HCT116 (cell line): ENCODE measurements around the gene MAMSTR. TPM values are rescaled to one million over a fixed set of nuclear protein-coding genes. Genes with fewer than 3 reads are reported as not detected.

Experiments used
- ATAC-seq: fragments of 200-7000 bp; cut with Tn5 transposase; 2 replicates; pipeline ENCODE4 v1.9.1; 2020; ENCODE audit warnings: mild to moderate bottlenecking, moderate library complexity
- BruUV-seq: library from RNA; stranded (reverse); fragments of 400-500 nt; replicated peaks from 2 replicates; lab custom pipeline; 2021; lab: Mats Ljungman, UMichigan
- CTCF ChIA-PET: fragments of 300-600 bp; sonication (Branson Sonifier 250); formaldehyde crosslinking; loops from one replicate; lab custom pipeline; 2021; ENCODE audit warnings: antibody characterized with exemption; lab: Charles Lee
- POLR2A ChIA-PET: fragments of 300-600, 350-600 bp; sonication (Branson Sonifier 250); formaldehyde crosslinking; loops from one replicate; lab custom pipeline; 2021; ENCODE audit warnings: antibody characterized with exemption; lab: Charles Lee
- RAD21 ChIA-PET, 2 experiments: fragments of 300-600 bp; sonication (Branson Sonifier 250); formaldehyde crosslinking; loops; one replicate each; lab custom pipeline; 2023; ENCODE audit warnings: low total read pairs in 2 of 2; ENCODE audit not compliant: uncharacterized antibody in 2 of 2, unreplicated experiment in 2 of 2, low non-redundant PET in 1 of 2; lab: Charles Lee
- DNase-seq: peaks from one replicate; pipeline ENCODE4 v3.0.0-alpha.2; 2010; ENCODE audit warnings: low read depth, low spot score
- H2AFZ ChIP-seq: fragments of 200-600 bp; shearing (Covaris generic), sonication (generic); 2 replicates; pipeline ENCODE4 v1.6.1; 2017; ENCODE audit warnings: low read depth, mixed run types, mixed read lengths, antibody characterized with exemption, low read length; ENCODE audit not compliant: poor library complexity, severe bottlenecking
- H3K27ac ChIP-seq: 2 replicates; pipeline ENCODE4 v1.5.1; 2012; ENCODE audit warnings: low read depth, low read length
- H3K27me3 ChIP-seq: fragments of 200-600 bp; sonication (generic); 2 replicates; pipeline ENCODE4 v1.6.1; 2016; ENCODE audit warnings: mixed run types, low read length, mixed read lengths; ENCODE audit not compliant: insufficient read depth
- H3K36me3 ChIP-seq, 2 experiments: fragments of 200-500 bp in 1 of 2; fragments of 200-600 bp in 1 of 2; sonication (Bioruptor generic) in 1 of 2; sonication (generic) in 1 of 2; 2 replicates each; pipeline versions ENCODE4 v1.5.1 to v1.6.1; 2014 to 2016; ENCODE audit warnings: low read length in 2 of 2, inconsistent platforms in 1 of 2, mixed read lengths in 1 of 2, mixed run types in 1 of 2; ENCODE audit not compliant: insufficient read depth in 2 of 2, control insufficient read depth in 1 of 2
- H3K4me1 ChIP-seq, 2 experiments: fragments of 200-600 bp in 1 of 2; sonication (generic) in 1 of 2; 2 replicates each; pipeline versions ENCODE4 v1.5.1 to v1.6.1; 2012 to 2017; ENCODE audit warnings: low read length in 2 of 2, inconsistent platforms in 1 of 2, mild to moderate bottlenecking in 1 of 2, mixed read lengths in 1 of 2, mixed run types in 1 of 2, moderate library complexity in 1 of 2; ENCODE audit not compliant: insufficient read depth in 2 of 2, control insufficient read depth in 1 of 2
- H3K4me2 ChIP-seq: fragments of 200-600 bp; sonication (generic); 2 replicates; pipeline ENCODE4 v1.6.1; 2017; ENCODE audit warnings: mixed run types, low read length, mixed read lengths
- H3K4me3 ChIP-seq, 2 experiments: fragments of 200-600 bp in 1 of 2; sonication (generic) in 1 of 2; replicated peaks in 1 of 2; 2 replicates each; pipeline ENCODE4 v1.5.1; 2011 to 2016; ENCODE audit warnings: low read length in 2 of 2, control low read depth in 1 of 2, low read depth in 1 of 2, mild to moderate bottlenecking in 1 of 2, mixed read lengths in 1 of 2, mixed run types in 1 of 2
- H3K79me2 ChIP-seq: fragments of 200-600 bp; sonication (generic); 2 replicates; pipeline ENCODE4 v1.6.1; 2017; ENCODE audit warnings: mild to moderate bottlenecking, mixed run types, low read length, moderate library complexity, mixed read lengths; ENCODE audit not compliant: insufficient read depth
- H3K9ac ChIP-seq: fragments of 200-600 bp; sonication (generic); 2 replicates; pipeline ENCODE4 v1.6.1; 2016; ENCODE audit warnings: low read length, mixed read lengths
- H3K9me2 ChIP-seq: fragments of 200-600 bp; sonication (generic), shearing (Covaris generic); 2 replicates; pipeline ENCODE4 v1.6.1; 2017; ENCODE audit warnings: mixed run types, mild to moderate bottlenecking, moderate library complexity; ENCODE audit not compliant: insufficient read depth
- H3K9me3 ChIP-seq, 2 experiments: fragments of 200-500 bp in 1 of 2; fragments of 200-600 bp in 1 of 2; sonication (Bioruptor generic) in 1 of 2; sonication (generic) in 1 of 2; 2 replicates each; pipeline ENCODE4 v1.6.1; 2014 to 2017; ENCODE audit warnings: low read length in 2 of 2, mixed read lengths in 2 of 2, inconsistent platforms in 1 of 2, low read depth in 1 of 2, mild to moderate bottlenecking in 1 of 2, mixed run types in 1 of 2, moderate library complexity in 1 of 2; ENCODE audit not compliant: control insufficient read depth in 1 of 2, insufficient read depth in 1 of 2
- H4K20me1 ChIP-seq: fragments of 200-600 bp; sonication (generic), shearing (Covaris generic); 2 replicates; pipeline ENCODE4 v1.6.1; 2017; ENCODE audit warnings: mixed run types, mild to moderate bottlenecking, moderate library complexity; ENCODE audit not compliant: insufficient read depth
- ATF3 ChIP-seq: IDR thresholded peaks from 2 replicates; pipeline ENCODE4 v1.6.1; 2012
- CBX3 ChIP-seq: IDR thresholded peaks from 2 replicates; pipeline ENCODE4 v1.6.1; 2012; ENCODE audit warnings: low read depth
- CEBPB ChIP-seq: IDR thresholded peaks from 2 replicates; pipeline ENCODE4 v1.6.1; 2012; ENCODE audit warnings: low read depth
- CTCF ChIP-seq, 3 experiments: fragments of 200-600 bp in 1 of 3; sonication (generic) in 1 of 3; IDR thresholded peaks in 2 of 3; conservative IDR thresholded peaks in 1 of 3; 2 replicates each; pipeline ENCODE4 v1.5.1; 2012 to 2017; ENCODE audit warnings: low read depth in 2 of 3, low read length in 2 of 3, antibody characterized with exemption in 1 of 3, borderline replicate concordance in 1 of 3, control low read depth in 1 of 3, mild to moderate bottlenecking in 1 of 3, mixed read lengths in 1 of 3, mixed run types in 1 of 3, moderate library complexity in 1 of 3; ENCODE audit not compliant: insufficient read depth in 1 of 3
- EGR1 ChIP-seq: IDR thresholded peaks from 2 replicates; pipeline ENCODE4 v1.6.1; 2012; ENCODE audit warnings: low read depth
- ELF1 ChIP-seq: IDR thresholded peaks from 2 replicates; pipeline ENCODE4 v1.6.1; 2012; ENCODE audit warnings: low read depth, borderline replicate concordance
- EZH2 ChIP-seq: fragments of 200-600 bp; sonication (generic); IDR thresholded peaks from 2 replicates; pipeline ENCODE4 v1.6.1; 2017; ENCODE audit warnings: antibody characterized with exemption, mixed run types
- FOSL1 ChIP-seq: IDR thresholded peaks from 2 replicates; pipeline ENCODE4 v1.6.1; 2012; ENCODE audit warnings: low read depth
- MAX ChIP-seq: IDR thresholded peaks from 2 replicates; pipeline ENCODE4 v1.6.1; 2012
- POLR2AphosphoS5 ChIP-seq: IDR thresholded peaks from 2 replicates; pipeline ENCODE4 v1.6.1; 2011; ENCODE audit warnings: mild to moderate bottlenecking, low read depth, low read length, moderate library complexity
- RAD21 ChIP-seq: IDR thresholded peaks from 2 replicates; pipeline ENCODE4 v1.6.1; 2012; ENCODE audit warnings: low read depth, mild to moderate bottlenecking
- SIN3A ChIP-seq: IDR thresholded peaks from 2 replicates; pipeline ENCODE4 v1.6.1; 2012; ENCODE audit warnings: low read depth
- SP1 ChIP-seq: IDR thresholded peaks from 2 replicates; pipeline ENCODE4 v1.6.1; 2012; ENCODE audit warnings: low read depth
- YY1 ChIP-seq: IDR thresholded peaks from 2 replicates; pipeline ENCODE4 v1.6.1; 2011; ENCODE audit warnings: low read length, low read depth, moderate library complexity, mild to moderate bottlenecking; ENCODE audit not compliant: insufficient replicate concordance; ENCODE audit errors: extremely low read depth
- ZFX ChIP-seq: fragments of 450-650 bp; IDR thresholded peaks from 2 replicates; pipeline ENCODE4 v1.6.1; 2017
- ZNF274 ChIP-seq: fragments of 200-500 bp; sonication (Bioruptor generic); IDR thresholded peaks from 2 replicates; pipeline ENCODE4 v1.6.1; 2014; ENCODE audit warnings: mild to moderate bottlenecking, low read depth, low read length, inconsistent platforms
- intact Hi-C: fragments of 100-400 bp; cut with micrococcal nuclease; formaldehyde crosslinking; loops from 2 replicates; pipeline ENCODE4 v1.10.0; 2022
- total RNA-seq: library from RNA; stranded (reverse); gene quantifications from one replicate; pipeline ENCODE4 v1.2.1, GENCODE V29; 2021; ENCODE audit not compliant: unreplicated experiment

MAMSTR gene
- total RNA-seq, 1 experiment from 2014 or later, result 1.3 TPM

- peaks cover 12 to 40% of the 10 kb centered on the region in 2 experiments for H3K4me1 ChIP-seq
- CTCF ChIA-PET, result interaction anchor here (0.6 kb wide), 1 partner anchor 79 kb away, joined by 3 read pairs; no protein-coding TSS in a partner anchor
- no peak overlapping the region for H3K27ac ChIP-seq
- RAD21 ChIA-PET, result no interaction called here
- H3K79me2 ChIP-seq, result no peaks in the 10 kb centered on the region
- H4K20me1 ChIP-seq, result no peaks in the 10 kb centered on the region
- no peaks in the 10 kb centered on the region; a peak in 1 of 4 replicates for H3K36me3 ChIP-seq
- H2AFZ ChIP-seq, result no peak overlapping the region
- TF ChIP-seq MAX (no peak), CBX3 (no peak), FOSL1 (no peak), ELF1 (no peak), POLR2AphosphoS5 (no peak), CTCF (IDR thresholded peaks at IDR 0.05 in 2 of 3, conservative IDR thresholded peaks at IDR 0.05 in 1 of 3; ENCODE audit: borderline replicate concordance in 1 of 3, insufficient read depth in 1 of 3, low read depth in 2 of 3, low read length in 2 of 3) (no peak), RAD21 (no peak), EZH2 (no peak), EGR1 (no peak), CEBPB (no peak), ZFX (no peak), ATF3 (no peak), SIN3A (no peak), SP1 (no peak), ZNF274 (no peak), YY1 (no peak)
- intact Hi-C loops, result loop anchor here (5.0 kb wide), 1 partner anchor 36 kb away; the partner anchor contains the start of gene IZUMO1
- no TSS peak for BruUV-seq
- POLR2A ChIA-PET, result interaction anchor here (0.7 kb wide), 1 partner anchor 18 kb away, joined by 3 read pairs; no protein-coding TSS in a partner anchor
- no peaks in the 10 kb centered on the region for H3K27me3 ChIP-seq
- ATAC-seq, result no peak
- H3K4me3 ChIP-seq, result no peak overlapping the region
- no peaks in the 10 kb centered on the region for H3K9me3 ChIP-seq
- H3K9me2 ChIP-seq, result no peaks in the 10 kb centered on the region
- no peak overlapping the region for H3K4me2 ChIP-seq
- no peak for DNase-seq
- no peak overlapping the region for H3K9ac ChIP-seq
These were observed 8.3 kb downstream of the MAMSTR start for GRCh38 chr19:48711106-48711662.
